GM12864 (cell line): Measurements from ENCODE around the gene LCN12.

Experiments used
- DNase-seq: peaks from one replicate; pipeline ENCODE4 v3.0.0-alpha.2; 2011; ENCODE audit warnings: low read depth
- H3K4me3 ChIP-seq: 2 replicates; pipeline ENCODE4 v1.5.1; 2011; ENCODE audit warnings: mild to moderate bottlenecking, low read depth, low read length, control low read depth
- TF ChIP-seq, protein P1 (sequence below): IDR thresholded peaks from 2 replicates; pipeline ENCODE4 v1.5.1; 2011; ENCODE audit warnings: low read depth, mild to moderate bottlenecking, moderate library complexity, low read length, control low read depth, inconsistent platforms; ENCODE audit errors: missing control alignments

Gene LCN12

DNA sequence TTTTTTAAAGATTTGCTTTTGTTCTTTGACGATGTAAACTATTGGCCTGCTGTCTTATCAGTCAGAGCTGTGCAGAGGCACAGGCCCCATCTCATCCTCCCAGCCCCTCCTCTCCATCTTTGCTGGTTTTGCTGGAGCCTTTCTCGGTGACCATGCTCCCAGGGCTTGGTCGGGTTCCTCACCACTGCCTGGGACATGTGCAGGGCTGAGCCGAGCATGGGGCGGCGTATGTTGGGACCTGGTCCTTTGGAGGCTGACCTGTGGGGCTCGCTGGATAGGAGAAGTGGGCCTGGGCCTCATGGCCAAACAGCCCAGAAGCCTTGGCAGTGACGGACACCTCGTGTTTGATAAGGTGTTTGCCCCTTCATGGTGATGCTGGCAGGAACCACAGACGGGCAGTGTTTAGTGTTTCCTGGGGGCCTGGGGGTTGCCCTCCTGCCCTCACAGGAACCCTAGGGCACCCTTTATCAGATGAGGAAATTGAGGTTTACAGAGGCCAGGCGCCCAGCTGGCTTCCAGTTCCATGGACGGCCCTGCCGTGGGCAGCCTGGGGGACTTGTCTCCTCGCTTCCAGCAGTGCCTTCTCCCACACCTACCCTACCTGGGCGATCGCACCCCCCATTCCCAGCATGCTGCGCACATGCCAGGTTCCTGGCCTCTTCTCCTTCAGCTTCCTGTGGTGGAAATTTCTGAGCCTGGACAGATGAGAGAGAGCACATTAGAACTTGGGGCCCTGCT, 38.2 kb upstream of the LCN12 start:
- TF ChIP-seq, protein P1, sequence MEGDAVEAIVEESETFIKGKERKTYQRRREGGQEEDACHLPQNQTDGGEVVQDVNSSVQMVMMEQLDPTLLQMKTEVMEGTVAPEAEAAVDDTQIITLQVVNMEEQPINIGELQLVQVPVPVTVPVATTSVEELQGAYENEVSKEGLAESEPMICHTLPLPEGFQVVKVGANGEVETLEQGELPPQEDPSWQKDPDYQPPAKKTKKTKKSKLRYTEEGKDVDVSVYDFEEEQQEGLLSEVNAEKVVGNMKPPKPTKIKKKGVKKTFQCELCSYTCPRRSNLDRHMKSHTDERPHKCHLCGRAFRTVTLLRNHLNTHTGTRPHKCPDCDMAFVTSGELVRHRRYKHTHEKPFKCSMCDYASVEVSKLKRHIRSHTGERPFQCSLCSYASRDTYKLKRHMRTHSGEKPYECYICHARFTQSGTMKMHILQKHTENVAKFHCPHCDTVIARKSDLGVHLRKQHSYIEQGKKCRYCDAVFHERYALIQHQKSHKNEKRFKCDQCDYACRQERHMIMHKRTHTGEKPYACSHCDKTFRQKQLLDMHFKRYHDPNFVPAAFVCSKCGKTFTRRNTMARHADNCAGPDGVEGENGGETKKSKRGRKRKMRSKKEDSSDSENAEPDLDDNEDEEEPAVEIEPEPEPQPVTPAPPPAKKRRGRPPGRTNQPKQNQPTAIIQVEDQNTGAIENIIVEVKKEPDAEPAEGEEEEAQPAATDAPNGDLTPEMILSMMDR = no peak
- H3K4me3 ChIP-seq = no peak overlapping the region
- DNase-seq = no peak

DNA sequence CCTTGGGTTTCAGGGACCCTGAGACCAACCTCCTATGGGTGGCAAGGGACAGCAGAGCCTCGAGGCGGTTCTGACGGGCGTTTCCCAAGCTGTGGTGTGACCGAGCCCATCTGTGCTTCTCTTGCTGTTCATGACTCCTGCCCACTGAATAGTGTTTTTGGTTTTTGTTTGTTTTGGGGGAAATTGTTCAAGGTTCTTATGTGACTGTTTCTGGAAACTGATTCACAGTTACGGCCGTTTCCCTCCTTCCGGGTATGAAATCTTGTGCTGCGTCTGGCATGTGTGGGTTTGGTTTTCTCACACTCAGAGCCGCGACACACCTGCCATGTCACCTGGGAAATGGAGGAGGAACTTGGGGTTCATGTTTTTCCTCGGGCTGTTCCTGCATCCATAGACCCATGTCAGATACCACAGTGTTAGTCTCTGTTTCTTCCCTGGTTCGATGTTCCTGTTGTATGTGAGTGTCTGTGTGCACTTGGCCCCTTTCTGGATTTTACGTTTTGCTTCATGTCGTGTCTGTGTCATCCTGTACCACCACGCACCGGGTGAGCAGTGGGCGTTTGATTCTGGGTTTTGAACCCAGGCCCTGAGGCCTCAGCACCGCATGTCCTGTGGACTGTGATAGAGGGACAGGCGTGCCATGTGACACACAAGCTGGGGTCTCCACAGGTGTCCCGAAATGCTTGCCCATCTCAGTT, 36.3 kb upstream of the LCN12 start:
- no peak for DNase-seq
- H3K4me3 ChIP-seq = no peak overlapping the region
- TF ChIP-seq, protein P1 = no peak

DNA sequence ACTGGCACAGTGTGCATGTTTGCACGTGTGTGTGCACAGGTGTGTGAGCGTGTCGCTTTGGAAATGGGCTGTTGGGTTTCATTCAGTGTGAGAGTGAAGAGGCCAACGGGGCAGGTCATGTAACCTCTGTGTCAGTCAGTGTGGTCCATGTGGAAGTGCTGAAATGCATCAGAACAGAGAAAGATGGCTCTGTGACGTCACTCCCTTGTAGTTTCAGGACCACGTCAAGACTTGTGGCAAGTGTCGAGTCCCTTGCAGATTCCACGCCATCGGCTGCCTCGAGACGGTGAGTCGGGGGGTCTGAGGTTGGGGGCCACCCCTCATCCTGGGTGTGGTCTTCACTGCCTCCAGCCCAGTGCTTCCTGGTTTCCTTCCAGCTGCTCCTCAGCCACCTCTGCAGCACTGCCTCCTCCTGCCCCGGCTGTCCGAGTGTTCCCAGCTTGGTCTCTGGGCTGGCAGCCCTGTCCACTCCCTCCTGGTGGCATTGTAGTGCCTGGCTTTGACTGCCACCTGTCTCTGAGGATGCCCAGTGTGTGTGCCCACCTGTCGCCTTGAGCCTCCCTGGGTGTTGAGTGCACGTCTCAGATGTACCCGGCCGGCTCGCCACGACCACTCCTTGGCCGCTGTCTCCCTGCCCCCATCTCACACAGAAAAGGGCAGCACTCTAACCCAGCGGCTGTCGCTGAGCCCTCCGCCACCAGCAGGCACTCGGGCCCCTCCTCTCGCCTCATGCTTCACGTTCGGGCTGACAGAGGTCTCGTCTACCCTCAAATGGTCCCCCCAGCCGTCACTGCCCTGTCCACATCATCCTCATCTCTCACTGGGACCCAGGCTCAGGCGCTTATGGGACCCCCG, 35.5 kb upstream of the LCN12 start:
- TF ChIP-seq, protein P1 = no peak
- no peak overlapping the region for H3K4me3 ChIP-seq
- no peak for DNase-seq

DNA sequence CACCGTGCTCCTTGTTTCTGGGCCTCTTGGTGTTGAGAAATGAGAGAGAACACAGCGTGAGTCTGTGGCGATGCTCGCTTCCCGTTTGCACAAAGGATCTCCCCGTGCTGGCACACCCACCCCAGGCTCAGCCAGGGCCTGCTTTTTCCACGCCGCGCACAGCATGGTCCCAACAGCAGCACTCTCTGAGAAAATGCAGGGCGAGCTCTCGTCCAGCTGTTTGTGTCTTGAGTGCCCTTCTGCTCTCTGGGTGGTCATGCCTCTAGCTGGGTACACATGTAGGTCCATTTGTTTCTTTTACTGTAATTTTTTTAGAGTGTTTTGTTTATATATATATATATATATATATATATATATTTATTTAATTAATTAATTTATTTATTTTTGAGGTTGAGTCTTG, 34.2 kb upstream of the LCN12 start:
- no peak for DNase-seq
- TF ChIP-seq, protein P1 = no peak
- no peak overlapping the region for H3K4me3 ChIP-seq

DNA sequence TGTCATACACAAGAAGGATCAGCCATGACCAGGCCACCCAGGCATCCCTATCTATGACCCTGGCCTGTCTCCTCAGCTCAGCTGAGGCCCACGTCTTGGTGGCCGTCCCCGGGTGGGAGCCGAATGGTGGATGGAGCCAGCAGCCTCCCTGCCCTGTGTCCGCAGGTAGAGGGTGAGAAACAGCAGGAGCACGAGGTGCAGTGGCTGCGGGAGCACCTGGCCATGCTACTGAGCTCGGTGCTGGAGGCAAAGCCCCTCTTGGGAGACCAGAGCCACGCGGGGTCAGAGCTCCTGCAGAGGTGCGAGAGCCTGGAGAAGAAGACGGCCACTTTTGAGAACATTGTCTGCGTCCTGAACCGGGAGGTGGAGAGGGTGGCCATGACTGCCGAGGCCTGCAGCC, 32.0 kb upstream of the LCN12 start:
- TF ChIP-seq, protein P1 = no peak
- no peak for DNase-seq
- H3K4me3 ChIP-seq = no peak overlapping the region

DNA sequence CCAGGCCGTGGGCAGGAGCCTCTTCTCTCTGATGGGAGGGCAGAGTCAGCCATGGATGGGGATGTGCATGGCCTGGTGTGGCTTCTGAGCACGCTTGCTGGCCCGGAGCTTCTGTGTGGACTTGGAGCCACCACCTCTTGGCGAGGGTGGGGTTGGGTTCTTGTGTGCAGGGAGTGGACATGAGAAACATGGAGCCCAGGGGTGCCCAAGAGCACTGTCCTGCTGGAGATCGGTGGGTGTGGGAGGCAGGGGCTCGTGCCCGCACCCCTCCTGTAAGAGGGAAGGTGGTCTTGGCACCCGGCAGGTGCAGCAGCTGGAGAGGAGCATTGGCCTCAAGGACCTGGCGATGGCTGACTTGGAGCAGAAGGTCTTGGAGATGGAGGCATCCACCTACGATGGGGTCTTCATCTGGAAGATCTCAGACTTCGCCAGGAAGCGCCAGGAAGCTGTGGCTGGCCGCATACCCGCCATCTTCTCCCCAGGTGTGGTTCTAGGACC, 31.3 kb upstream of the LCN12 start:
- TF ChIP-seq, protein P1 = no peak
- H3K4me3 ChIP-seq = no peak overlapping the region
- DNase-seq = no peak
